Type B pancreatic cell (in vitro differentiated cells): ENCODE measurements around the gene SHISA6. TPM values are rescaled to one million over a fixed set of nuclear protein-coding genes. Genes with fewer than 3 reads are reported as not detected.

ENCODE experiments used
- DNase-seq: peaks from one replicate; pipeline ENCODE4 v3.0.0; 2021; ENCODE audit warnings: mixed read lengths; ENCODE audit not compliant: unreplicated experiment; ENCODE audit errors: extremely low spot score
- H3K27ac Mint-ChIP-seq: 2 replicates; pipeline ENCODE4 v1.8.0; 2021; ENCODE audit warnings: mild to moderate bottlenecking, mixed read lengths
- H3K27me3 Mint-ChIP-seq: 2 replicates; pipeline ENCODE4 v1.8.0; 2021; ENCODE audit warnings: mixed read lengths
- H3K36me3 Mint-ChIP-seq: 2 replicates; pipeline ENCODE4 v1.8.0; 2021; ENCODE audit warnings: mixed read lengths
- H3K4me1 Mint-ChIP-seq: one replicate; pipeline ENCODE4 v1.8.0; 2021; ENCODE audit warnings: mixed read lengths; ENCODE audit not compliant: unreplicated experiment
- H3K4me3 Mint-ChIP-seq: 2 replicates; pipeline ENCODE4 v1.8.0; 2021; ENCODE audit warnings: mild to moderate bottlenecking, mixed read lengths
- H3K9me3 Mint-ChIP-seq: 2 replicates; pipeline ENCODE4 v1.8.0; 2021; ENCODE audit warnings: mixed read lengths
- long read RNA-seq: library from polyadenylated mRNA; unstranded; transcript quantifications from one replicate; pipeline ENCODE4 v2.0.0, GENCODE V29; 2020
- total RNA-seq: library from RNA; stranded (reverse); gene quantifications from 2 replicates; pipeline ENCODE4 v1.2.1, GENCODE V29; 2021; ENCODE audit warnings: low replicate concordance
- TF ChIP-seq, protein P1 (sequence below): fragments of 200-600 bp; sonication (generic); conservative IDR thresholded peaks from 2 replicates; pipeline ENCODE4 v1.5.0; 2021; ENCODE audit warnings: antibody characterized with exemption, mild to moderate bottlenecking

Gene SHISA6
- 2.4 and 5.0 TPM in 2 replicates for total RNA-seq
- long read RNA-seq, partial matches to known transcripts = 0 of 4 reads
- long read RNA-seq, other reads (novel, unspliced or antisense) = 4 of 4 reads

DNA sequence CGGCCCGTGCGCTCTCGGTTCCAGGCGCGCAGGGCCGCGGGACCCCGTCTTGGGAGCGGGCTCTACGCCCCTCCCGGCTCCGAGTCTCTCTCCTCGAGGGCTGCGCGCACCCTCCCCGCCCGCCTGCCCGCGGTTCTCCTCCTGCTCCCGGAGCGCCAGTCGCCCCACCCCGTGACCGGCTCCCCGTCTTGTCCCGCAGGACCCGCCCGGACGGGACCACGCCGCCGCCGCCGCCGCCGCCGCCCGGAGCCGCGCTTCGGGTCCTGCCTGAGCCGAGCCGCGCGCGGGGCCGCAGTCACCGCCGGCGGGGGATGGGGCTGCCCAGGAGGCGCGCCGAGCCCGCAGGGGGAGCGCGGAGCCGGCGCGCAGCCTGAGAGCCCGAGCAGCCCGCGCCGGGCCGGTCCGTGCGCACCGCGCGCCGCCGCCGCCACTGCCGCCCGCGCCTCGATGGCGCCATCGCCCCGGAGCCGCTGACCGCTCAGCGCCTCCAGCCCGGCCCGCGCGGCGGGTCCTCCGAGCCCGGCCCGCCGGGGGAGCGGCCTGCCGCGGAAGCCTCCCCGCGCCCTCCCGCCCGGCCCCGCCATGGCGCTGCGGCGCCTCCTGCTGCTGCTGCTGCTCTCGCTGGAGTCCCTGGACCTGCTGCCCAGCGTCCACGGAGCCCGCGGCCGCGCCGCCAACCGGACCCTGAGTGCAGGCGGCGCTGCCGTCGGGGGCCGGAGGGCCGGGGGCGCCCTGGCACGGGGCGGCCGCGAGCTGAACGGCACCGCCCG lies at the start of gene SHISA6:
Gene SHISA6 (plus strand): TSS at position 373 of the 770 bp plus-strand sequence.
- H3K4me3 Mint-ChIP-seq = peak within 1 kb of the TSS; percentile 82
- no peak within 1 kb of the TSS for H3K27ac Mint-ChIP-seq
- H3K4me1 Mint-ChIP-seq = peaks cover 13% of the 10 kb centered on the region
- peaks cover 83% of the 10 kb centered on the region for H3K27me3 Mint-ChIP-seq
- DNase-seq = no peak
- no peaks in the 10 kb centered on the region for H3K36me3 Mint-ChIP-seq
- H3K9me3 Mint-ChIP-seq = no peaks in the 10 kb centered on the region
- TF ChIP-seq, protein P1, sequence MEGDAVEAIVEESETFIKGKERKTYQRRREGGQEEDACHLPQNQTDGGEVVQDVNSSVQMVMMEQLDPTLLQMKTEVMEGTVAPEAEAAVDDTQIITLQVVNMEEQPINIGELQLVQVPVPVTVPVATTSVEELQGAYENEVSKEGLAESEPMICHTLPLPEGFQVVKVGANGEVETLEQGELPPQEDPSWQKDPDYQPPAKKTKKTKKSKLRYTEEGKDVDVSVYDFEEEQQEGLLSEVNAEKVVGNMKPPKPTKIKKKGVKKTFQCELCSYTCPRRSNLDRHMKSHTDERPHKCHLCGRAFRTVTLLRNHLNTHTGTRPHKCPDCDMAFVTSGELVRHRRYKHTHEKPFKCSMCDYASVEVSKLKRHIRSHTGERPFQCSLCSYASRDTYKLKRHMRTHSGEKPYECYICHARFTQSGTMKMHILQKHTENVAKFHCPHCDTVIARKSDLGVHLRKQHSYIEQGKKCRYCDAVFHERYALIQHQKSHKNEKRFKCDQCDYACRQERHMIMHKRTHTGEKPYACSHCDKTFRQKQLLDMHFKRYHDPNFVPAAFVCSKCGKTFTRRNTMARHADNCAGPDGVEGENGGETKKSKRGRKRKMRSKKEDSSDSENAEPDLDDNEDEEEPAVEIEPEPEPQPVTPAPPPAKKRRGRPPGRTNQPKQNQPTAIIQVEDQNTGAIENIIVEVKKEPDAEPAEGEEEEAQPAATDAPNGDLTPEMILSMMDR = no peak

DNA sequence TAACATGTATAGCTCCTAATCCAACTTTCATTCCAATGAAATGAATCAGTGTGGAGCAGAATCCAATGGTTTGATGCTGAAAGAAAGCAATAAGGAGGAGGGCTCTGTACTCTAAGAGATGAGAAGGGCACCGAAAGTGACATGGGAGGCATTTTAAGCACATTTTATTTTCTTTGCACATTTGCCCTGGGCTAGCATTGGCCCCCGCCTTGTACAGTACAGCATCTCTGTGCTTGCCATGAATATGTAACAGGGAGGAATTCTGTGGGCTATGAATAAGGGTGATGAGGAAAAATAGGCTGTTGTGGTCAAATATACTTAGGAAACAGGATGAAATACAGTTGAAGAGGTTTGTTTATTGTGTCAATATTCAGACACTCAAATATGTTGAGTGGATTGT lies 45.2 kb upstream of the SHISA6 start:
- no peaks in the 10 kb centered on the region for H3K4me1 Mint-ChIP-seq
- H3K36me3 Mint-ChIP-seq = no peaks in the 10 kb centered on the region
- H3K27me3 Mint-ChIP-seq = peaks cover 5% of the 10 kb centered on the region
- H3K27ac Mint-ChIP-seq = no peak overlapping the region
- no peaks in the 10 kb centered on the region for H3K9me3 Mint-ChIP-seq
- H3K4me3 Mint-ChIP-seq = no peak overlapping the region
- TF ChIP-seq, protein P1 = no peak
- DNase-seq = no peak

DNA sequence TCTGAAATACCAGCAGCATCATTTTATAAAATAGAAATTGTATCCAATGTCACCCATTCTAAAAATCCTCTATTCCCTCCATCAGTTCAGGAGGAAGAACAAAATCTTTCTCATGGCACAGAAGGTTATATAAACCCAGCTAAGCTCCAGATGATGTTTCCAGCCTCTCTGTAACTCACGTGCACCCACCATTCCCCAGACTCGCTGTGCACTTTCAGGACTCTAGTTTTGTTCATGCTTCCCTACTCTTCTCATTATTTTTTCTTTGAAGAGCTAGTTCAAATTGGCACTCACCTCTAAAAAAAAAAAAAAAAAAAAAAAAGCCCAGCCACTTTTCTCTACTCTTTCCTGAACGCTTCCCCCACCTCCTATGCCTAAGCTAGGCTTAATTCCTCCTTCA lies 36.0 kb upstream of the SHISA6 start:
- no peaks in the 10 kb centered on the region for H3K9me3 Mint-ChIP-seq
- no peak overlapping the region for H3K4me3 Mint-ChIP-seq
- no peaks in the 10 kb centered on the region for H3K27me3 Mint-ChIP-seq
- no peaks in the 10 kb centered on the region for H3K36me3 Mint-ChIP-seq
- no peaks in the 10 kb centered on the region for H3K4me1 Mint-ChIP-seq
- no peak overlapping the region for H3K27ac Mint-ChIP-seq
- DNase-seq = no peak
- TF ChIP-seq, protein P1 = no peak

DNA sequence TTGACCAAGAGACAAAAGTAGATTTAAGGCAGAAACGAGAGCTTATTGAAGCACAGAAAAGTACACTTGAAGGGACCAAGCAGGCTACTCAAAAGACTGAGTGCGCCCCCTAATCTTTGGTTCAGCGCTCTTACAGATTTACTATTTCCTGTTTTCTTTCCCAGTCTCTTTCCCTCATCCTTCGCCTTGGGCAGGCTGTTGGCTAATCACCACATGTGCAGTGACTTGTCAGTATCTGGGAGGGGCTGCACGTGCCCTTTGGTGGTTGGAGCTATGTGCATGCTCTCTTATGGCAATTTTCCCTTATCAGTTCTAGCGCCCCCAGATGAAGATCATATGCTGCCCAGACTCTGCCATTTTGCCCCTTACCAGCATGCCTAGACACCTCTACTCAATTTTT lies 35.4 kb upstream of the SHISA6 start:
- Mint-ChIP-seq H3K9me3 (peaks cover 6% of the 10 kb centered on the region), H3K36me3 (no peaks in the 10 kb centered on the region), H3K27ac (no peak overlapping the region), H3K27me3 (no peaks in the 10 kb centered on the region), H3K4me1 (no peaks in the 10 kb centered on the region), H3K4me3 (no peak overlapping the region)
- TF ChIP-seq, protein P1 = no peak
- no peak for DNase-seq

DNA sequence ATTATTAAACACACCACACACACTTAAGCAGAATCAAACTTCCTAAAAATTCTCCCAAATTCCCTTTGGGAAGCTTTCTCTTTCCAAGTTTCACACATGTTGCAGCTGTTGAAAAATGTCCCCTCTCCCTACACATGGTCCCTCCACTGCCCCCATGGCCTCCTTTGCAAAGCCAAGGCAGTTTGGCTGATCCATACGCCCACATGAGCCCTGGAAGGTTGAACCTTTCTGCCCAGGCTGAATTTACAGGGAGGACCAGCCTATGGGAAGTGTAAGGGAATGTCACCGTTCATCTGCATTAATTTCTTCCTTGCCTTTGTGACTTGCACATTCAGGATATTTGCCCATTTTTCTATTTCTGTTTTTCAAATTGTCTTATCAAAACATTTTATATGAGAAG lies 31.1 kb upstream of the SHISA6 start:
- Mint-ChIP-seq H3K4me3 (no peak overlapping the region), H3K9me3 (peaks cover 8% of the 10 kb centered on the region), H3K36me3 (no peaks in the 10 kb centered on the region), H3K4me1 (no peaks in the 10 kb centered on the region), H3K27ac (no peak overlapping the region), H3K27me3 (no peaks in the 10 kb centered on the region)
- TF ChIP-seq, protein P1 = no peak
- DNase-seq = no peak
